Stimulated activated memory B cell treated with anti-CD40 and anti-IgM and Interleukin-4, amounts not matched to agents 10 μg/mL and 1 μg/mL and 100 μg/mL, for 72 hours (primary cell): ENCODE data around the gene WDR43.

ENCODE experiments used
- ATAC-seq: fragments of 150-1000 bp; cut with Tn5 transposase; 2 replicates; pipeline ENCODE4 v1.10.0; 2021
- H3K27ac Mint-ChIP-seq: one replicate; pipeline ENCODE4 v1.8.0; 2022; ENCODE audit warnings: mild to moderate bottlenecking, mixed read lengths
- H3K27me3 Mint-ChIP-seq: one replicate; pipeline ENCODE4 v1.8.0; 2022; ENCODE audit warnings: mixed read lengths
- H3K36me3 Mint-ChIP-seq: one replicate; pipeline ENCODE4 v1.8.0; 2022; ENCODE audit warnings: mixed read lengths
- H3K4me1 Mint-ChIP-seq: one replicate; pipeline ENCODE4 v1.8.0; 2022; ENCODE audit warnings: mixed read lengths
- H3K4me3 Mint-ChIP-seq: one replicate; pipeline ENCODE4 v1.8.0; 2022; ENCODE audit warnings: mild to moderate bottlenecking, moderate library complexity, mixed read lengths
- H3K9me3 Mint-ChIP-seq: one replicate; pipeline ENCODE4 v1.8.0; 2022; ENCODE audit warnings: mixed read lengths

The WDR43 gene

DNA sequence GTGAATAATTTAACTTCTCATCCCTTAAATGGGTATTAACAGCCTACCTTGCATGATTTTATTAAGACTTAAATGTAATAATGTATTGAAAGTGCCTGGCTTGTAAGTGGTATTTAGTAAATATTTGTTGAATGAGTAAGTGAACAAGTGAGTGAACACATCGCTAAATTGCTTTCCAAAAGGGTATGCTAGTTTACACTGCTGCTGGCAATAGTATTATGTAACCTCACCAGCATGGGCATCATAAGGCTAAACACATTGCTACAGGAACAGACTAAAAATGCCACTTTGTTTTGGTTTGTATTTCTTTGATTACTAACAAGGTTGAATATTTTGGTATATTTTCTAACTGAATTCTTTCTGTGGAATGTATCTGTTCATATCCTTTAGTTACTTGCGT lies 9.8 kb downstream of the WDR43 start:
- Mint-ChIP-seq H3K27ac (no peak overlapping the region), H3K4me1 (peaks cover 25% of the 10 kb centered on the region), H3K36me3 (peaks cover 51% of the 10 kb centered on the region), H3K9me3 (no peaks in the 10 kb centered on the region), H3K27me3 (no peaks in the 10 kb centered on the region), H3K4me3 (no peak overlapping the region)
- ATAC-seq: no peak

DNA sequence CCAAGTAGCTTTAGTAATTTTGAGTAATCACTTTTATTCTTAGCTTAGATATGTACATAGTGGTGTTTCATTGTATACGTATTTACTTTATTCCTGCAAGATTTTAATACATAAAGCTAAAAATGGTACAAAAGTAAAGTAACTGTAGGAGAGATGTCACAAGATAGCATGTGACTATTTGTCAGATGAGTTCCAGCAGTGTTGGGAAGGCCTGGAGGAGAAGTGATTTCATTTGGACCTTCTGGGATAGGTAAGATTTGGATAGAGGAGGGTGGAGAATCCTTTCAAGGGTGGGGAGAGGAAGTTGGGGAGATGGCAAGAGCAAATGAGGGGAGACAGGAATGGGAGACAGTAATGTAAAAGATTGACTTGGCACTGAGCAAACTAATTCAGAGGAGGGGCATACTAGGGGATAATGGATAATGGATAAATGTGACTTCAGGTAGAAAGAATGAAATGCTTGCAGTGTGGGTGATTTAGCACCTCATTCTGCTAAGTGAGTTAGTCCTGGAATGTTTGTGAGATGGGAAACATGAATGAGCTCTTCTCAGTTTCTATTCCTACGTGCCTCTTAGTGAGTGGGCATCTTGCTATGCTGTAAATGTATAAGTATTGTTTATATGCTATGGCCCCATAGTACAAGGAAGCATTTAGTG lies 10.5 kb downstream of the WDR43 start:
- Mint-ChIP-seq H3K27ac (no peak overlapping the region), H3K9me3 (no peaks in the 10 kb centered on the region), H3K27me3 (no peaks in the 10 kb centered on the region), H3K36me3 (peaks cover 57% of the 10 kb centered on the region), H3K4me3 (no peak overlapping the region), H3K4me1 (peaks cover 28% of the 10 kb centered on the region)
- ATAC-seq: no peak

DNA sequence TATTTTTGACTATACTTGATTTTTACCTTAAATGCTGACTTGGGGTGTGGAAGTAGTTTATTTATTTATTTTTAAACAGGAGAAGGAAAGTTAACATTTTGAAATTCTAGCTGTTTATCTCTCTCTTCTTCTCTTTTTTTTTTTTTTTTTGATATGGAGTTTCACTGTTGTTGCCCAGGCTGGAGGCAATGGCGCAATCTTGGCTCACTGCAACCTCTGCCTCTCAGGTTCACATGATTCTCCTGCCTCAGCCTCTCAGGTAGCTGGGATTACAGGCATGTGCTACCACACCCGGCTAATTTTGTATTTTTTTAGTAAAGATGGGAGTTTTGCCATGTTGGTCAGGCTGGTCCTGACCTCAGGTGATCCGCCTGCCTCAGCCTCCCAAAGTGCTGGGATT lies 11.1 kb downstream of the WDR43 start:
- Mint-ChIP-seq H3K4me1 (peaks cover 31% of the 10 kb centered on the region), H3K27me3 (no peaks in the 10 kb centered on the region), H3K4me3 (no peak overlapping the region), H3K27ac (no peak overlapping the region), H3K36me3 (peaks cover 62% of the 10 kb centered on the region), H3K9me3 (no peaks in the 10 kb centered on the region)
- no peak for ATAC-seq

DNA sequence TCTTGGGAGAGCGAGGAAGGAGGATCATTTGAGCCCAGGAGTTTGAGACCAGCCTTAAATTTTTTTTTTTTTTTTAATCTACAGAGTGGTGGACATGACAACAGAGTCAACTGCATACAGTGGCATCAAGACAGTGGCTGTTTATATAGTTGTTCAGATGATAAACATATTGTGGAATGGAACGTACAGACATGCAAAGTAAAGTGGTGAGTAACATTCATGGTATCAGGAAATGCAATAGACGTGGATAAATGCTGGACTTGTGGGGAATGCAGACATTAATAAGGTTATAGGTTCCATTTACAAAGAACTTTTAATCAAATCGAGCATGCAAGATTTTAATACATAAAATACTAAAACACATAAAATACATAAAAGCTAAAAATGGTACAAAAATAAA lies 11.9 kb downstream of the WDR43 start:
- no peak for ATAC-seq
- Mint-ChIP-seq H3K27me3 (no peaks in the 10 kb centered on the region), H3K36me3 (peaks cover 64% of the 10 kb centered on the region), H3K4me1 (peaks cover 22% of the 10 kb centered on the region), H3K27ac (no peak overlapping the region), H3K4me3 (no peak overlapping the region), H3K9me3 (no peaks in the 10 kb centered on the region)

DNA sequence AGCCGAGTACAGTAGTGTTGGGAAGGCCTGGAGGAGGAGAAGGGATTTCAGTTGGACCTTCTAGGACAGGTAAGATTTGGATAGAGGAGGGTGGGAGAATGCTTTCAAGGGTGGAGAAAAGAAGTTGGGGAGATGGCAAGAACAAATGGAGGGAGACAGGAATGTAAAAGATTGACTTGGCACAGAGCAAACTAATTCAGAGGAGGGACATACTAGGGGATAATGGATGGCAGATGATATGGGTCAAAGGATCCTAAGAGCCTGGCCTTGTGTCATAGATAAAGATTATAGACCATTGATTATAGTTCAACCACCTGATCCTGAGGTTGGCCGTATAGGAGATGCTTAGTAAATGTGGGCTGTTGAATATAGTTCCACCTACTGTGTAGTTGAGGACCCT lies 12.4 kb downstream of the WDR43 start:
- no peaks in the 10 kb centered on the region for H3K27me3 Mint-ChIP-seq
- H3K4me1 Mint-ChIP-seq: peaks cover 18% of the 10 kb centered on the region
- no peak for ATAC-seq
- H3K4me3 Mint-ChIP-seq: no peak overlapping the region
- no peak overlapping the region for H3K27ac Mint-ChIP-seq
- peaks cover 68% of the 10 kb centered on the region for H3K36me3 Mint-ChIP-seq
- H3K9me3 Mint-ChIP-seq: no peaks in the 10 kb centered on the region

DNA sequence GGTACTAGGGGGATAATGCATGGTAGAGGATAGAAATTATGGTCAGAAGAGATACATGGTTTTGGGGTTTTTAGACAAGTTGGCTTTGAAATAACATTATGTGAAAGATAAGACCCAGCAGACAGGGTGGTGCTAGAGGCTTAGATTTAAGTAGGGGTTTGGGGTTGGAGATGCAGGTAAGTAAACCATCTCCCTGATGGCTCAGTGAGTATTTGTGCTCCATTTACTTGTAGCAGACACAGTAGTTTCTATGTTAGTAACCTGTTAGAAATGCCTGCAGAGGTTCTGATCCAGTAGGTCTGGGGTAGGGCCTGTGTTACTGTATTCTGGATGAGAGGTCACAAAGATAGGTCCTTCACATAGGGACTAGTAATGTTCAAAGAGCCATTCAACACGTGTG lies 13.7 kb downstream of the WDR43 start:
- Mint-ChIP-seq H3K27ac (no peak overlapping the region), H3K4me3 (no peak overlapping the region)
- ATAC-seq: no peak

DNA sequence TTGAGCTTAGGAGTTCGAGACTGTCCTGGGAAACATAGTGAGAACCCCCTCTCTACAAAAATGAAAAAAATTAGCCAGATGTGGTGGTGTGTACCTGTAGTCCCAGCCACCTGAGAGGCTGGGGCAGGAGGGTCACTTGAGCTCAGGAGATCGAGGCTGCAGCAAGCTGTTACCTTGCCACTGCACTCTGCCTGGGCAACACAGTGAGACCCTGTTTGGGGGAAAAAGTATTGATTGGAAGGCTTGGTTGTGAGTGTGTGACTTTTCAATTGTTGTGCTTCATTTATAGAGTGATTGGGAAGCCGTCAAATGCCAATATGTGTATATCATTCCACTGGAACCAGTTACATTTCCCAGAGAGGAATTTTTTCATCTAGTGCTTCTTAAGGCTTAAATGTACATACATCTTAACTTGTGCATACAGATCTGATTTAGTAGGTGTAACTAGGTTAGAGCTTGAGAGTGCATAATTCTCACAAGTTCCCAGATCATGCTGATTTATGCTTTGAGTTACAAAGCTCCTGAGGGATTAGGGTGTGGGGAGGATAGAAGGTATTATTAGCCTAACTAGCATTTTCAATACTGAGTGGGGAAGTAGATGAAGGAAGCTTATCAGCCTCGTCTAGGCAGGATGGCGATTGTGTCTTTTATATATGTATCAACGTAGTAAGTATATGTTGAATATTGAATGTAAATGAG lies 15.3 kb downstream of the WDR43 start:
- H3K4me1 Mint-ChIP-seq: peaks cover 15% of the 10 kb centered on the region
- H3K27me3 Mint-ChIP-seq: no peaks in the 10 kb centered on the region
- no peak for ATAC-seq
- H3K27ac Mint-ChIP-seq: no peak overlapping the region
- no peak overlapping the region for H3K4me3 Mint-ChIP-seq
- peaks cover 69% of the 10 kb centered on the region for H3K36me3 Mint-ChIP-seq
- H3K9me3 Mint-ChIP-seq: no peaks in the 10 kb centered on the region

More for the DNA sequence above, 13.7 kb downstream of the WDR43 start:
- H3K9me3 Mint-ChIP-seq: no peaks in the 10 kb centered on the region
- H3K27me3 Mint-ChIP-seq: no peaks in the 10 kb centered on the region
- H3K4me1 Mint-ChIP-seq: peaks cover 17% of the 10 kb centered on the region
- H3K36me3 Mint-ChIP-seq: peaks cover 71% of the 10 kb centered on the region

DNA sequence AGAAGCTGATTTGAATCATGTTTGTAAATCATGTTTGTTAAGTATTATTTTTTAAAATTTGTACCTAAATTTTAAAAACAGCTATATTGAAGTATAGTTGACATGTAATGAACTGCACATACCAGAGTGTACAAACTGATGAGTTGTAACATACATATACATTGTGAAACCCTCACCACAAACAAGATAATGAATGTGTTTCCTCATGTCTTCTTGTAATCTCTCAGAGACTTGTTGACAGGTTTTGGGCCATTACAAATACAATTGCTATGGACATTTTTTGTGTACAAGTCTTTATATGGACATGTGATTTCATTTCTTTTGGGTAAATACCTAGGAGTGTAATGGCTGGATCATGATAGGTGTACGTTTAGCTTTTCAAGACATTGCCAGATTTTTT lies 21.5 kb downstream of the WDR43 start:
- Mint-ChIP-seq H3K27me3 (no peaks in the 10 kb centered on the region), H3K4me3 (no peak overlapping the region), H3K4me1 (no peaks in the 10 kb centered on the region), H3K9me3 (no peaks in the 10 kb centered on the region), H3K36me3 (peaks cover 54% of the 10 kb centered on the region), H3K27ac (no peak overlapping the region)
- ATAC-seq: no peak

DNA sequence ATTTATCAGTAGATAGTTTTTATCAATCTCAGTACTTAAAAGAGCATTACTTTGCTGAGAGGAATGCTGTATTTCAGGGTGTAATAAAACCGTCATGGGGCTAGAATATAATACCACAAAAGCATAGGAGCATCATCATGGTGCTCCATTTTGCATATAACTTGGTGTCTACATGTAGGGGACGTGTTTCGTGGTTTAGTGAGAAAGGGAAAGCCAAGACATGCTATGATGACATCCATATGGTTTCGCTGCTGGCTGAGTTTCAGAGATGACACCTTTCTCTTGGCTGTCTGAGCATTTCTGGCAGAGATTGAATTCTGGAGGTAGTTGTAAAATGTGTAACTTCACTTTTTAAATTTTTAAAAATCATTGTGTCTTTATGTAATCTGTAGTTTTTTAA lies 32.4 kb downstream of the WDR43 start:
- no peak overlapping the region for H3K4me3 Mint-ChIP-seq
- no peaks in the 10 kb centered on the region for H3K27me3 Mint-ChIP-seq
- peaks cover 87% of the 10 kb centered on the region for H3K36me3 Mint-ChIP-seq
- ATAC-seq: no peak
- H3K9me3 Mint-ChIP-seq: no peaks in the 10 kb centered on the region
- H3K4me1 Mint-ChIP-seq: no peaks in the 10 kb centered on the region
- no peak overlapping the region for H3K27ac Mint-ChIP-seq

DNA sequence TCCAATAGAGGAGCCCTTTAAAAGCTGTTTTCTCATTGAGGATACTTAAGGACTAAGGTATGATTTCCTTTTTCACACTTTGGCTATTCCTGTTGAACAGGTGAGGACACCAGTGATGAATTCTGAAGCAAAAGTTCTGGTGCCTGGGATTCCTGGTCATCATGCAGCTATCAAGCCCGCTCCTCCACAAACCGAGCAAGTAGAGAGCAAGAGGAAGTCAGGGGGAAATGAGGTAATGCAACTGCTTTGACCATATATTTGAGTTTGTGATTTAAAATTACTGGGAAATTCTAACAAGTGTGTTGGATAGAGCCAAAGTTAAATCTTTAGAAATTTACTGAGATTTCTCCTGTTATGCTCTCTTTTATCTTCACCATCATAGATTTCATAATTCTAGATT lies 33.0 kb downstream of the WDR43 start:
- Mint-ChIP-seq H3K36me3 (peaks cover 83% of the 10 kb centered on the region), H3K27ac (no peak overlapping the region)
- ATAC-seq: no peak

DNA sequence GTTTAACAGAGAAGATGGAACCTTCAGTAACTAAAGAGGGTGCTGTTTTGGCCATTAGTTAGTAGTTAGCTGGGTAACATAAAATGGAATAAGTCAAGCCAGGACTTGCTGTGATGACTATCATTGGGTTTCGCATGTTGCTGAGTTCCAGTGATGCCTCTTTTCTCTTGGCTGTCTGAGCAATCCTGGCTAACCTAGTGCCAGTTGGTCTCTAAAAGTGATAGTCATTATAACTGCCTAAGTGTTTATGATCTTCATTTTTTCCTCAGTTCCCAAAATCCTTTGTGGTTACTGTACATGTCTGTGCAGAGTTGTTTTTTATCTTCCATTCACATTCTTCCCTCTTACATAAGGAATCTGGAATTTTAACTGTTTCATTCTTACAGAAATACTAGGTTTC lies 33.4 kb downstream of the WDR43 start:
- H3K4me3 Mint-ChIP-seq: no peak overlapping the region
- ATAC-seq: no peak
- peaks cover 79% of the 10 kb centered on the region for H3K36me3 Mint-ChIP-seq
- H3K4me1 Mint-ChIP-seq: no peaks in the 10 kb centered on the region
- H3K27ac Mint-ChIP-seq: no peak overlapping the region
- no peaks in the 10 kb centered on the region for H3K9me3 Mint-ChIP-seq
- no peaks in the 10 kb centered on the region for H3K27me3 Mint-ChIP-seq

More for the DNA sequence above, 33.0 kb downstream of the WDR43 start:
- Mint-ChIP-seq H3K27me3 (no peaks in the 10 kb centered on the region), H3K4me3 (no peak overlapping the region), H3K4me1 (no peaks in the 10 kb centered on the region), H3K9me3 (no peaks in the 10 kb centered on the region)

DNA sequence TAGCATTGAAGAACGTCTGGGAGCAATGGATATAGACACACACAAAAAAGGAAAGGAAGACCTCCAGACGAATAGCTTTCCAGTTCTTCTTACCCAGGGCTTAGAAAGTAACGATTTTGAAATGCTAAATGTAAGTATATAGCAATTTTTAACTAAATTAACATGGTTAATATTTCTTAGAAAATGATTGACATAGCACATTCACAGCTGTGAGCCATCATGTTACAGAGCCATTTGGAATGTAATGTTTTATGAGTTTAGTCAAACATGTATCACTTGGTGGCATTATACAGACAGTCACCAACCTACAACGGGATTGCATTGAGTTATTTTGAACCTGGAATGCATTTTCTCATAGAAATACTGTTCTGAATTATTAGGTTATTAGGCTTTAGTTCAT lies 35.1 kb downstream of the WDR43 start:
- Mint-ChIP-seq H3K27ac (no peak overlapping the region), H3K4me1 (no peaks in the 10 kb centered on the region), H3K36me3 (peaks cover 71% of the 10 kb centered on the region), H3K4me3 (no peak overlapping the region), H3K9me3 (no peaks in the 10 kb centered on the region), H3K27me3 (no peaks in the 10 kb centered on the region)
- ATAC-seq: no peak

DNA sequence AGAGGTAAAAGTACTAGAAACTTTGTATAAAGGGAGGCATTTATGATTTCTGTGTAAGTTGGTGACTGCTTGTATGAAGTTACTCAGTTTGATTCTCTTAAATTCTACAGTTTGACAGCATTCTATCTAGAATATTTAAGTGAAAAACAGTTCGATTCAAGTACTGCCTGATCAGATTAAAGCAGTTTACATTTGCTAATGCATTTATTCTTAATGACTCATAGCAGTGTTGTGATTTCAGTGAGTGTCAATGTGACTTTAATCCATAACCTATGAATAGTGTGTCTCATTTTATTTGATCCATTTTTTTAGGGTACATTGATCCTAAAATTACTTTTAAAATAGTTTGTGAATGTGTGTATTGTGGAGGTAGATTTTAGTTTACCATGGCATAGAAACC lies 35.7 kb downstream of the WDR43 start:
- peaks cover 65% of the 10 kb centered on the region for H3K36me3 Mint-ChIP-seq

DNA sequence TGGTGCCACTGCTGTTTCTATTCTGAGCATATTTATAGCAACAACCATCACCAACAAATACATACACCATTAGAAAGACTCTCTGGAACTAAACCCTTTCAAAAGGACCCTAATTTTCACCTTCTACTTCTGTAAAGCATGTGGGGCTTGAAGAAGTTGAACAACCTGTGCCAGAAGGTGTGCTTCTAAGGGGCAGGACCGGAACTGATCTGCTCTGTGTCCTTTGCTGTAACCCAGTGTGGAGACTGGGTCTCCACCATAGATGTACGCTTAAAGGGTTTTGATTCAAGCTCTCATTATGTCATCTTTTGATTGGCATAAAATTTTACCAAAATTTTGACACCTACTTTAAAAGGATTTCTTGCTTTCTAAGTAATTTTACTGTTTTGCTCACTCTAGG lies 40.3 kb downstream of the WDR43 start:
- peaks cover 57% of the 10 kb centered on the region for H3K36me3 Mint-ChIP-seq
- H3K27me3 Mint-ChIP-seq: no peaks in the 10 kb centered on the region
- H3K27ac Mint-ChIP-seq: no peak overlapping the region
- H3K4me3 Mint-ChIP-seq: no peak overlapping the region
- ATAC-seq: no peak
- H3K4me1 Mint-ChIP-seq: no peaks in the 10 kb centered on the region
- no peaks in the 10 kb centered on the region for H3K9me3 Mint-ChIP-seq

More for the DNA sequence above, 35.7 kb downstream of the WDR43 start:
- Mint-ChIP-seq H3K27ac (no peak overlapping the region), H3K4me3 (no peak overlapping the region), H3K27me3 (no peaks in the 10 kb centered on the region), H3K9me3 (no peaks in the 10 kb centered on the region), H3K4me1 (no peaks in the 10 kb centered on the region)
- ATAC-seq: no peak

DNA sequence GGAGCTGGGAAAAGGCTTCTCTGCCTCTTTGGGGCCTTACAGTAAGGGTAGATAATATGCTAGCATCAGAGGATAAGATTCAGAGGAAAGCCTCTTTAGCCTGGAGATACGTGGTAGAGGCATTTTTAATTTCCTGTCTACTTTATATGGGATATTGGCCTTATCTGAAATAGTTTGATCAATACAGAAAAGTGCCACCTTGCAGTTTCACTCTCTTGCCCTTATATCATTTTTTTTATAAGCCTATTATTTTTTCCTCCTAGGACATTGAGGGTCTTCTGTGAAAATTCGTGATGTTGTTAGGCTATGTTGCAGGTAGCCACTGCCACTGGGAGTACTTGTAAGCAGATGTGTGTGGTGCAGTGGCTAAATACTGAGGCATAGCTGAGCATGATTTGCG lies 46.5 kb downstream of the WDR43 start:
- Mint-ChIP-seq H3K27ac (no peak overlapping the region), H3K4me3 (no peak overlapping the region), H3K4me1 (no peaks in the 10 kb centered on the region), H3K27me3 (no peaks in the 10 kb centered on the region), H3K9me3 (no peaks in the 10 kb centered on the region), H3K36me3 (peaks cover 84% of the 10 kb centered on the region)
- no peak for ATAC-seq

DNA sequence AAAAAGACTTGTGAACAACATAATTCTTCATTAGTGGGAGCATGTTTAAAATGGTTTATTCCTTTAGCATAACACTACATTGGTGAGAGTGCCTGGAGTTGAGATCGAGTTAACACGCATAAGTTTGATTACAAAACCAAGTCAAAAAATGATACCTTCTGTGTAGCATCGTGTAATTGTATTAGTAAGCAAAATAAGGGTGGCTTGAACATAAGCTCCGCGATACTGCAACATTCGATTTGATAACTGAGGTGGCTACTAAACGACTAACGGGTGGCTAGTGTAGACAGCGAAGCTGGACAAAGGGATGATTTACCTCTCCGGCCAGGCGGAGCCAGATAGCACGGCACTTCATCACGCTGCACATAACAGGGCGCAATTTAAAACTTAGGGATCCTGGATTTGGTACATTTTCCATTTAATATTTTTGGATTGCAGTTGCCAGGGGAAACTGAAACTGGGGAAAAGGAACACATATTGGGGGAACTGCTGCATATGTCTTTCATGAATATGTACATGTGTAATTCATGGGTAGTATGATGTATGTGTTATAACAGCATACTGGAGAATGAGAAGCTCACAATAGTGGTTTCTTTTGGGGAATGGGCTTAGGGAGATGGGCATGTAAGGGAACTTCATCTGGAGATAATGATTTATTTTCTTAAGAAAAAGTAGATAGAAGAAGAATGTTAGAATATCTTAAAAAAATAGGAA lies 50.2 kb downstream of the WDR43 start:
- Mint-ChIP-seq H3K4me3 (no peak overlapping the region), H3K9me3 (no peaks in the 10 kb centered on the region), H3K27me3 (no peaks in the 10 kb centered on the region), H3K27ac (no peak overlapping the region), H3K4me1 (peaks cover 1% of the 10 kb centered on the region), H3K36me3 (peaks cover 73% of the 10 kb centered on the region)
- ATAC-seq: no peak
